Esophagus muscularis mucosa (tissue), 4 donors: ENCODE measurements around the gene MYO1F. TPM values are rescaled to one million over a fixed set of nuclear protein-coding genes. Genes with fewer than 3 reads are reported as not detected.

Source experiments
- DNase-seq: peaks from one replicate; pipeline ENCODE4 v3.0.0-alpha.2; 2017; ENCODE audit errors: extremely low spot score
- H3K27ac ChIP-seq, 4 donors: fragments of 200-600 bp; sonication (generic); replicated peaks in 1 of 4; 1 replicate in 3 of 4; 2 replicates in 1 of 4; pipeline ENCODE4 v1.5.1; 2016 to 2019; ENCODE audit warnings: mild to moderate bottlenecking in 1 of 4
- H3K27me3 ChIP-seq, 4 donors: fragments of 200-600 bp; sonication (generic); one replicate each; pipeline versions ENCODE4 v1.5.1 to v1.6.0; 2016 to 2019
- H3K36me3 ChIP-seq, 4 donors: fragments of 200-600 bp; sonication (generic); one replicate each; pipeline ENCODE4 v1.5.1; 2016 to 2019
- H3K4me1 ChIP-seq, 4 donors: fragments of 200-600 bp; sonication (generic); one replicate each; pipeline ENCODE4 v1.5.1; 2016 to 2019
- H3K4me3 ChIP-seq, 4 donors: fragments of 200-600 bp; sonication (generic); 1 replicate in 2 of 4; 2 replicates in 2 of 4; pipeline ENCODE4 v1.5.1; 2016 to 2019; ENCODE audit warnings: mild to moderate bottlenecking in 4 of 4, moderate library complexity in 1 of 4
- H3K9me3 ChIP-seq, 4 donors: fragments of 200-600 bp; sonication (generic); 1 replicate in 3 of 4; 2 replicates in 1 of 4; pipeline ENCODE4 v1.5.1; 2016 to 2019
- EP300 ChIP-seq: sonication (generic); formaldehyde crosslinking; IDR thresholded peaks from one replicate; pipeline ENCODE4 v1.6.1; 2017; ENCODE audit warnings: antibody characterized with exemption
- POLR2A ChIP-seq: fragments of 450-650 bp; IDR thresholded peaks from one replicate; pipeline ENCODE4 v1.6.1; 2017; ENCODE audit warnings: antibody characterized with exemption, moderate library complexity, mild to moderate bottlenecking, low read depth
- POLR2AphosphoS5 ChIP-seq, 2 donors: sonication (generic); formaldehyde crosslinking; IDR thresholded peaks; one replicate each; pipeline ENCODE4 v1.6.1; 2017; ENCODE audit warnings: antibody characterized with exemption in 2 of 2
- WGBS: methylation state at CpG from one replicate; pipeline ENCODE4 v1.1.5; 2018; 5-methylcytosine and 5-hydroxymethylcytosine counted together
- intact Hi-C: fragments of 100-400 bp; cut with DNase I; formaldehyde crosslinking; loops from one replicate; pipeline ENCODE4 v1.15.1; 2023
- total RNA-seq, 4 donors: library from RNA; depleted of rRNA; stranded (reverse); fragments of >200 nt; gene quantifications; one replicate each; pipeline versions ENCODE4 v1.1.0 to v1.2.1, GENCODE V29; 2016
- TF ChIP-seq, protein P1 (sequence below), 3 experiments: fragments of 200-600 bp in 2 of 3; fragments of 450-650 bp in 1 of 3; sonication (generic) in 2 of 3; IDR thresholded peaks; one replicate each; pipeline ENCODE4 v1.5.1; 2017 to 2019; ENCODE audit warnings: antibody characterized with exemption in 3 of 3, mild to moderate bottlenecking in 2 of 3, moderate library complexity in 1 of 3

MYO1F gene
- total RNA-seq, 4 donors from 2014 or later: 7.2 to 21.2 (median 13.3) TPM

DNA sequence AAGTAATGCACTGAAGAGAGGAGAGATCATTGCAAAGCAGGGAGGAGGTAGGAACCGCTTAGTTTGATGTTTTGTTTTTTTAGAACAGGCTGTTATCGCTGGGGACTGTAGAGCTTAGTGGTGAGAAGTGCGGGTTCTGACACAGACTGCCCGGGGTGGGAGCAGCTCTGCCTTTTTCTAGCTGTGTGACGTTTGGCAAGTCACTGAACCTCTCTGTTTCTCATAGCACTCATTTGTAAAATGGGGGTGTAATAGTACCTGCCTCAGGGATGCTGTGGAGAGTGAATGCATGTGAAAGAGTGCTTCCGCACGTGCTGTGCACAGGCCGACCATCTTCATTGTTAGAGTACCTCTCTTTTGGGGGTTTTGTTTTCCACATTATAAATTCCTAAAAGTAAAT is 94.1 kb downstream of the MYO1F start:
- intact Hi-C loops: no loop called here
- Histone ChIP-seq H3K4me3 (no peak overlapping the region), H3K27me3 (no peaks in the 10 kb centered on the region), H3K9me3 (no peaks in the 10 kb centered on the region), H3K27ac (no peak overlapping the region), H3K4me1 (peaks cover 38 to 69% (median 48%) of the 10 kb centered on the region in 4 donors), H3K36me3 (peaks cover 45 to 92% (median 74%) of the 10 kb centered on the region in 4 donors)
- TF ChIP-seq, protein P1, sequence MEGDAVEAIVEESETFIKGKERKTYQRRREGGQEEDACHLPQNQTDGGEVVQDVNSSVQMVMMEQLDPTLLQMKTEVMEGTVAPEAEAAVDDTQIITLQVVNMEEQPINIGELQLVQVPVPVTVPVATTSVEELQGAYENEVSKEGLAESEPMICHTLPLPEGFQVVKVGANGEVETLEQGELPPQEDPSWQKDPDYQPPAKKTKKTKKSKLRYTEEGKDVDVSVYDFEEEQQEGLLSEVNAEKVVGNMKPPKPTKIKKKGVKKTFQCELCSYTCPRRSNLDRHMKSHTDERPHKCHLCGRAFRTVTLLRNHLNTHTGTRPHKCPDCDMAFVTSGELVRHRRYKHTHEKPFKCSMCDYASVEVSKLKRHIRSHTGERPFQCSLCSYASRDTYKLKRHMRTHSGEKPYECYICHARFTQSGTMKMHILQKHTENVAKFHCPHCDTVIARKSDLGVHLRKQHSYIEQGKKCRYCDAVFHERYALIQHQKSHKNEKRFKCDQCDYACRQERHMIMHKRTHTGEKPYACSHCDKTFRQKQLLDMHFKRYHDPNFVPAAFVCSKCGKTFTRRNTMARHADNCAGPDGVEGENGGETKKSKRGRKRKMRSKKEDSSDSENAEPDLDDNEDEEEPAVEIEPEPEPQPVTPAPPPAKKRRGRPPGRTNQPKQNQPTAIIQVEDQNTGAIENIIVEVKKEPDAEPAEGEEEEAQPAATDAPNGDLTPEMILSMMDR (IDR thresholded peaks at IDR 0.05): no peak
- TF ChIP-seq POLR2A (no peak), EP300 (no peak)
- no peak for DNase-seq
- WGBS: 90% methylated on average over 8 of the region's 8 CpGs

DNA sequence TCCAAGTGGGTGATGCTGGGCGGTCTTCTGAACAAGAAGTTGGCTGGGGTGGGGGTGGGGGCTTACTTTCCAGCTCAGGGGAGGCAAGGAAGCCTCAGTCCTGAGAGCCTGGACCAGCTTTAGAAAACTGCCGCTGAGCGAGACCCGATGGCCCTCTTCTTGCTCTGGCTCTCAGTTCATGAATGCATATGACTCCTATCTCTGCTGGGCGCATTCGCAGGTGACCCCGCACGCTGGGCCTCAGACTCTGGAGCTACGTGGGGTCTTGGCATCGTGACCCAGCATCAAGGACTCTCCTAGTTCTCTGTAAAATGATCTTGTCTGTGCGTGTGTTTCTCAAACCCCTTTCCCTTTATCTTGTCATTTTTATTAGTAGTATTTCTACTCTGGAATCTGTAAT is 94.5 kb downstream of the MYO1F start:
- H3K27me3 ChIP-seq: no peaks in the 10 kb centered on the region
- DNase-seq: no peak
- no peaks in the 10 kb centered on the region for H3K9me3 ChIP-seq
- 90% methylated on average over 11 of the region's 11 CpGs for whole genome bisulfite sequencing
- peaks cover 41 to 92% (median 72%) of the 10 kb centered on the region in 4 donors for H3K36me3 ChIP-seq
- no peak overlapping the region for H3K27ac ChIP-seq
- TF ChIP-seq, protein P1 (IDR thresholded peaks at IDR 0.05): no peak
- TF ChIP-seq POLR2AphosphoS5 (IDR thresholded peaks at IDR 0.05) (no peak), EP300 (no peak), POLR2A (no peak)
- intact Hi-C loops: no loop called here
- peaks cover 43 to 73% (median 53%) of the 10 kb centered on the region in 4 donors for H3K4me1 ChIP-seq
- no peak overlapping the region for H3K4me3 ChIP-seq

DNA sequence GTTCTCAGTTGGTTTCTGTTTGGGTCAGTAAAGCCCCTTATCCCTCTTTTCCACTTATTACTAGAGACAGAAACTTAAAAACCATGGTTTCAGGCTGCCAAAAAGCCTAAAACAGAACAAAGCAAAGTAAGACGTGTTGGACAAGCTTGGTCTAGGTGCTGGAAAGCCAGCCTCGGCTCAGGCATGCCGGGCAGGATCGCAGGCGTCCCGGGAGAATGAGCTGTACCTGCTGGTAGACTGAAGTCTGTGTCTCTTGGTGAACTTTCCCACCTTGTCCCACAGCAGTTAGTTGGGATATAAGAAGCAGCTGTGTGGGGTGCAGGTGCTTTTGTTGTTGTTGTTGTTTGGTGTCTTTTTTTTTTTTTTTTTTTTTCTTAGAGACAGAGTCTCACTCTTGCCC is 95.6 kb downstream of the MYO1F start:
- Histone ChIP-seq H3K27ac (no peak overlapping the region), H3K4me1 (peaks cover 46 to 75% (median 58%) of the 10 kb centered on the region in 4 donors), H3K9me3 (no peaks in the 10 kb centered on the region), H3K4me3 (no peak overlapping the region), H3K36me3 (peaks cover 37 to 92% (median 71%) of the 10 kb centered on the region in 4 donors), H3K27me3 (no peaks in the 10 kb centered on the region)
- 57% methylated on average over 1 of the region's 6 CpGs for whole genome bisulfite sequencing
- DNase-seq: no peak
- intact Hi-C loops: no loop called here
- TF ChIP-seq POLR2AphosphoS5 (IDR thresholded peaks at IDR 0.05): no peak
- no peak for TF ChIP-seq POLR2A
- TF ChIP-seq, protein P1 (IDR thresholded peaks at IDR 0.05): no peak
- no peak for TF ChIP-seq EP300

DNA sequence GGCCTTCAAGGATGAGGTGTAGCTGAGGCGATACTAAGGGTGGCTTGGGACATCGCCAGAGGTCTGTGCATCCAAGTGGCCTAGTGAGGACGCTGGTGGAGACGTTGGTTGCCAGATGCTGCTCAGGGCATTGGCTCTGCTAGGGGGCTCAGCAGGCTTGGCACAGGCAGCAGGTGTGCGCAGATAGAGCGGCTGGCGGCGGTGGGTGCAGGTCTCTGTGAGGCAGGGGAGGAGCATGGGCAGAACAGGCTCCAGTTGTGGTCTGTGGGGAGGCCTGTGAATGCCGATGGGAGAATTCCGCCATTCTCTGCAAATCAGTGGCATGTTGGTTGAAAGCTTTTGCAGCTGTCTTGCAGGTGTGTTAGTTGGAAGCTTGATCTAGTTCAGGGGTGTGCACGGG is 96.0 kb downstream of the MYO1F start:
- H3K27me3 ChIP-seq: no peaks in the 10 kb centered on the region
- no peak overlapping the region for H3K27ac ChIP-seq
- H3K36me3 ChIP-seq: peaks cover 34 to 92% (median 71%) of the 10 kb centered on the region in 4 donors
- H3K9me3 ChIP-seq: no peaks in the 10 kb centered on the region
- DNase-seq: no peak
- no peak overlapping the region for H3K4me3 ChIP-seq
- WGBS: 74% methylated on average over 11 of the region's 11 CpGs
- H3K4me1 ChIP-seq: peaks cover 50 to 79% (median 60%) of the 10 kb centered on the region in 4 donors
- intact Hi-C loops: no loop called here
- TF ChIP-seq POLR2AphosphoS5 (IDR thresholded peaks at IDR 0.05): no peak
- TF ChIP-seq, protein P1 (IDR thresholded peaks at IDR 0.05): no peak

DNA sequence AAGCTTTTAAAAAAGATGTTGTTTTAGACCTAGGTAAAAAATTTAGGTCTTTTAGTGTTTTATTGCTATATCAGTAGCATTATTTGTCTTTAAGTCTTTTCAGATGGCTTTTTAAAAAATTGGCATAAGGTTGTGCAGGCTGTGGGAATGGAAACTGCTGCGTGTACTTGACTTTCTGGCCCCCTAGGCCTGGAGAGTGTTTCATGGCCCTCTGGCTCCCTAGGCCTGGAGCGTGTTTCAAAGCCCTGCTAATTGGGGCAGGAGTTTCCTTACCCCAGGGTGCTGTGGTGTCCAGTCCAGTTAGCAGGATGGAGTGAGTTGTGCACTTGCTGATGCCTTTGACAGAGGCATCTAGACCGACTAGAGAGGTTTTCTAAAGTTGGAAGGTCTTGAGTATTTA is 98.6 kb downstream of the MYO1F start:
- no peak for DNase-seq
- intact Hi-C loops: no loop called here
- H3K4me1 ChIP-seq: peaks cover 45 to 64% (median 49%) of the 10 kb centered on the region in 4 donors
- H3K27me3 ChIP-seq: no peaks in the 10 kb centered on the region
- TF ChIP-seq, protein P1 (IDR thresholded peaks at IDR 0.05): no peak
- no peak for TF ChIP-seq EP300
- TF ChIP-seq POLR2AphosphoS5 (IDR thresholded peaks at IDR 0.05): no peak
- TF ChIP-seq POLR2A: no peak
- H3K4me3 ChIP-seq: no peak overlapping the region
- 44% methylated on average over 3 of the region's 3 CpGs for WGBS
- H3K36me3 ChIP-seq: peaks cover 35 to 92% (median 71%) of the 10 kb centered on the region in 4 donors
- H3K27ac ChIP-seq: peak overlapping the region in 1 of 4 donors; percentile 41
- no peaks in the 10 kb centered on the region for H3K9me3 ChIP-seq
